Activated naive CD4-positive, alpha-beta T cell treated with anti-CD3 and anti-CD28 coated beads, Interleukin-2, amount 50 U/mL, for 16 hours (primary cell): Measurements from ENCODE around the gene GALT.
"Not testable (repeated sequence)": the region's sequence is repeated elsewhere in the genome, so short reads cannot be mapped to it uniquely, and the experiment has no call there.

Source experiments
- DNase-seq: peaks from one replicate; pipeline ENCODE4 v3.0.0-alpha.2; 2020

Gene GALT

DNA sequence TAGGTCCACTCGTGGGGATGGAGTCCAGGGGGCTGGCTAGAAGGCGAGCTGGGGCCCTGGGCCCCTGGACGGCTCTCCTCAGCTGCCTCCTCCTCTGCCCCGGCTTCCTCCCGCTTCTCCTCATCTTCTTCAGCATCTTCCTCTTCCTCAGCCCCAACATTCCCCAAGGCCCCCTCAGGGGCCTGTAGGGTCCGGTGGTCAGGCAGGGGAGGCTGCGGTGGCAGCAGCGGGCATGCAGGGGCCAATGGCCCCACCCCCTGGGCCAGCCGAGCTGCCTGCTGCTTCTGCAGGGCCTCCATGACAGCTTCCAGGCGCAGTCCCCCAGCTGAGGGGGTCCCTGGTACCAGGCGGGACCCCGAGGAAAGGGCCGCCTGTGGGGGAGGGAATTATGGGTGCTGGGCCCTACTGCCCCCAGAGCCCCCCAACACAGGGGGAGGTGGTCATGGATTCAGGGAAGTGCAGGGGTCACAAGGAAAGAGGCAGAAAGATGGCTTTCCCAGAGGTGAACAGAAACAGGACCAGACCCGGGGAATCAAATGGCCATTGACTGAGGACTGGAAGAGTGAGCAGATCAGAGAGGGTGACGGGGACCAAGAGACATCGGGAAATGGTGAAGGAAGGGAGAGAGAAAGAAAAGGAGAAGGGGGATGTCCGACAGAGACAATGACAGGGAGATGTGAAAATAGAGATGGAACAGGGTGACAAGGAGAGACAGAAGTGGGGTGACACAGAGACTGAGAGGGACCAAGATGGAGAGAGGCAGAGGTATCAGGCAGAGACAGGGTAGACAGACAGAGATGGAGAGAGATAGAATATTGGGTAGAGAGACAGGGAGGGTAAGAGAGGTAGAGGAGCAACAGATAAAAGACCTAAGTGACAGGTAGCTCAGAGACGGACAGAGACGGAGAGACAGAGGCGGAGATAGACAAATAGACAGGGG lies 18.5 kb upstream of the GALT start:
- no peak for DNase-seq

DNA sequence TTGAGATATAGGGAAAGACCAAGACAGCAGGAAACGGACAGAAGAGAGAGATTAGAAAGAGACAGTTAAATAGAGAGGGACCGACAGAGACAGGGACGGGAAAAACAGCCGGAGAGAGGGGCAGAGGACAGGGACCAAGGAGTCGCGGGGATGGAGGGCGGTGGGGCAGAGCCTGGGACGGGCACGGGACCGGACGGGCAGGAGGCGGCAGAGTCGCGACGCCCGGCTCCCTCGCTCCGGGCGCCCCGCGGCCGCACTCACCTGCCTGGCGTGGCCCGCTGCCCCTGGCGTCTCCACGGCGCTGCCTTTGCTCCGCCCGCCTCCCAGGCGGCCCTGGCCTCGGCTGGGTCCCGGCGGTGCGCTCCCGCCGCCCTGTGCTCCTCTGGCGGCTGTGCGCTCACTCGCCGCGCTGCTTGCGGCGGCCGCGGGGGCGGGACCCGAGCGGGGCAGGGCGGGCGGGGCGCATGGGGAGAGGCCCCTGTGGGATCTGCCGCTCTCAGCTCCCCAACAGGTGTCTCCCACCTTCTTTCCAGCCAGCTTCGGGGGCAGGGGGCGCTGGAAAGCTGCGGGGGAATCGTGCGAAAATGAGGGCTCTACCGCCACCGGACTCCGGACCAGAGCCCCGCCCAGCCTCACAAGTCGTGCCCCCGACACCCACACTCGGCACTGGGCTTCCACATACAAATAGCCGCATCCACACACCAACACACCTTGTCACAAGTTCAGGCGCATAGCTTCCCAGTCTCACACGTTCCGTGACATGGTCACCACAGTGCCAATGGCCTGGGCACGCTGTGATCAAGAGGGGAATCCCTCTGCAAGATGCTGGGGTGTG lies 17.6 kb upstream of the GALT start, which contains the start of gene ARID3C:
ARID3C (minus strand) TSS at position 411 of the 835 bp plus-strand sequence. CDS start 1,052 bp downstream, outside the sequence.
- peak; percentile 63 for DNase-seq

DNA sequence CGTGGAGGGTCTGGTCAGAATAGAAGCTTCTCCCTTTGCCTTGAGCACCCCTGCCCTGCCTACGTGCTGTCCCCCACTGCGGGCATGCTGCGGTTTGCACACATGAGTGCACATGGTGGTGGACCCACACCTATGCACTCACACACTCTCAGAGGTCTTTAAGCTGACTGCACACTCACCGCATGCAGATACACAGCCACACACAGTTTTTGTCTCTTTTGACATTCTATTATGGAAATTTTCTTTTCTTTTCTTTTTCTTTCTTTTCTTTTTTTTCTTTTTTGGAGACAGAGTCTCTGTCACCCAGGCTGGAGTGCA lies 17.0 kb upstream of the GALT start:
- no peak for DNase-seq

- DNase-seq = no peak
Measured at GRCh38 chr9:34630402-34631154, 15.9 kb upstream of the GALT start.

- DNase-seq = no peak
Measured at GRCh38 chr9:34633166-34633565, 13.3 kb upstream of the GALT start.

GRCh38 chr9:34633851-34634550 lies 12.5 kb upstream of the GALT start:
- DNase-seq = peak; percentile 76

DNA sequence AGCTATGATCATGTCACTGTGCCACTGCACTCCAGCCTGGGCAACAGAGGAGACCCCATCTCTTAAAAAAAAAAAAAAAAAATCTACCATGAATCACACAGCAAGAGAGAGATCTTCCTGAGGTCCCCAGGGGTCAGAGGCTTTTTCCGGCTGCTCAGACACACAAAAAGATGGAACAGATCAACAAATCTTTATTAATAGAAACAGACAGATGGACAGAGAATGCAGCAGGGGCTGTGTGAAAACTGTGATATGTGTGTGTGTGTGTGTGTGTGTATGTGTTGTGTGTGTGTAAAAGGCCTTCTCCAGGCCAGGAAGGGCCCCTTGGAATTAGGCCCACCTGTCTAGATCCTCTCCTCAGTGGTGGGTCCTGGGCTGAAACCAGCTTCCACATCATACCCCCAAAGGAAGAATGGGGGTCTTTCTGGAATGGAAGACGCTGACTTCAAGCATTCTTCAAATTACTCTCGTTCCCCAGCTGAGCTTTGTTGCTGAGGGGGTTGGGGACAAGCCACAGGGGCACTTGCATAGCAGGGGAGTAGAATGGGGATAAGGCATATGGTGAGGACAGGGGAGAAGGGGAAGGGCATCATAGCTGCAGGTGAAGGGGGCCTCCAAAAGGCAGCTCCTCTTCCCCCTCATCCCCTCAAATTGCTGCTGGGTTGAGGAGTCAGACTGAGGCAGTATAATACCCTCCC lies 11.8 kb upstream of the GALT start:
- DNase-seq = no peak

DNA sequence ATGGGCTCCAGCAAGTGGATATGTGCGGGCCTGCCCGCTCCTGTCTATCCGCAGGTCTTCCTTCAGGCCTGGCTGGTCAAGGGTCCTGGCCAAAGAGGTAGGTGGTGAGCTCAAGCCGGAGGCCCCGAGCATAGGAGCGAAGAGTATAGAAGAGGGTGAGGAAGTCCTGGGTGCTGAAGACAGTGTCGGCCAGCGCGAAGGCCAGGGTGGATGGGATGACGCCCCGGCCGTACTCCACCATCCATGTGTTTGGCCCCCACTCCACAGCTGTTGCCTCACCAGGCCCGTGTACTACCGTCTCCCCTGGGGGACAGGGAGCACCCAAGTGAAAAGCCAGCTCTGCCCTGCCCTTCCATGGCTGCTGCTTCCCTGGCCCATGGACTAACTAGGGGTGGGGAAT lies 10.9 kb upstream of the GALT start:
- DNase-seq = no peak

GRCh38 chr9:34636791-34637355 lies 9.6 kb upstream of the GALT start:
- DNase-seq = peak; percentile 55

DNA sequence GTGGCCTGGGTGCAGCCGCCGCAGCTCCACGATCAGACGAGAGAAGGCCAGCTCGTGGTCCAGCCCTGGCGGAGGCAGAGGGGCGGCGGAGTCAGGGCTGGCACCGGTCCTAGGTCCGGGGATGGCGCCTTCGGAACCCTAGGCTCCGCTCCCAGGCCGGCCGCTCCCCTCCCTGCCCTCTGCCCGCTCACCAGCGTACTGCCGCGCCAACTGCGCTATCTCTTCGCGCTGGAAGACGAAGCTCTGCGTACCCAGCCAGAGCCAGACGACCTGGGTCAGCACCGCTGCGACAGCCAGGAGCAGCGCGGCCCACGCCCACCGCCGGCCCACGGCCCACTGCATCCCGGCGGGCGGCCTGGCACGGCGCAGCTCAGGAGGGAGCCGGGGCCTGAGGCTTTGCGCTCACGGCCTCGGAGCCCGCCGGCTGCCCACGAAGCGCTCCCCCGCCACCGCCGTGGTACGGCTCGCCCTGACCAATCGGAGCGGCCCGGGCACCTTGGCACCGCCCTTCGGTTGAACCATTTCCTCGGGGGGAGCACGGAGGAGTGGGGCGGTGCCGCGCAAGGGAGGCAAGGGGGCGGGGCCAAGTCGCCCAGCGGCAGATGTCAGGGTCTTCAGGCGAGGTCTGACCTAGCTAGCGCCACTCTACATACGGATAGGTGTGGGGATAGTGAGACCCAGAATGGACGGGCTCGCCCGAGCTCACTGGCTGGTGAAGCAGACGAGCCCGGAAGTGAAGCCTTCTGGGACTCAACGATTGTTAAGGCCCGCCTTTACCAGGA lies 8.9 kb upstream of the GALT start, which contains the start of gene SIGMAR1:
SIGMAR1 (minus strand) TSS at position 432 of the 782 bp plus-strand sequence; CDS start at position 342, 90 bp downstream.
- peak; percentile 94 for DNase-seq

GRCh38 chr9:34638138-34638445 lies 8.4 kb upstream of the GALT start:
- no peak for DNase-seq

DNA sequence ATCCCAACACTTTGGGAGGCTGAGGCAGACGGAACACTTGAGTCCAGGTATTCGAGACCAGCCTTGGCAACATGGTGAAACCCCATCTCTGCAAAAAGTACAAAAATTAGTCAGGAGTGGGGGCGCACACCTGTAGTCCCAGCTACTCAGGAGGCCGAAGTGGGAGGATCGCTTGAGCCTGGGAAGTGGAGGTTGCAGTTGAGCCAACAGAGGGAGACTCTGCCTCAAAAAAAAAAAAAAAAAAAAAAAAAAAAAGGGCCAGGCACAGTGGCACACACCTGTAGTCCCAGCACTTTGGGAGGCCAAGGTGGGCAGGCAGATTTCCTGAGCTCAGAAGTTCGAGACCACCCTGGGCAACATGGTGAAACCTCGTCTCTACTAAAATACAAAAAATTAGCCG lies 7.2 kb upstream of the GALT start:
- not testable (repeated sequence) for DNase-seq

DNA sequence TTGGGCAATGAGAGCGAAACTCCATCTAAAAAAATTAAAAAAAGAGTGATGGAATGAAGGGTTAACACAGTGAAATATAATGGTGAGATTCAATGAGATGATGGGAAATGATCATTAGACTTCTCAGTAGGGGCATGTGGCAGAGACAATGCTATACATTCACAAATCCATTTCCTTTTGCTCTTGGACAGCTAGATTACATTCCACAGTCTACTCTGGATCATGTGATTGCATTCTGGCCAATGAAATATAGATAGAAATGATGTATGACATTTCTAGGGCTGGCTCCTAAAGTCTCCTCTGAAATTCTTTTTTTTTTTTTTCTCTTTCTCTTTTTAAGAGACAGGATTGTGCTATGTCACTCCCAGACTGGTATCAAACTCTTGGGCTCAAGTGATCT lies 3.8 kb upstream of the GALT start:
- no peak for DNase-seq

- no peak for DNase-seq
Measured at GRCh38 chr9:34644766-34645314, 1.6 kb upstream of the GALT start.

- DNase-seq = no peak
Measured at GRCh38 chr9:34647084-34647403, 569 bp downstream of the GALT start.

GRCh38 chr9:34647651-34648050 lies 1.2 kb downstream of the GALT start:
- no peak for DNase-seq

DNA sequence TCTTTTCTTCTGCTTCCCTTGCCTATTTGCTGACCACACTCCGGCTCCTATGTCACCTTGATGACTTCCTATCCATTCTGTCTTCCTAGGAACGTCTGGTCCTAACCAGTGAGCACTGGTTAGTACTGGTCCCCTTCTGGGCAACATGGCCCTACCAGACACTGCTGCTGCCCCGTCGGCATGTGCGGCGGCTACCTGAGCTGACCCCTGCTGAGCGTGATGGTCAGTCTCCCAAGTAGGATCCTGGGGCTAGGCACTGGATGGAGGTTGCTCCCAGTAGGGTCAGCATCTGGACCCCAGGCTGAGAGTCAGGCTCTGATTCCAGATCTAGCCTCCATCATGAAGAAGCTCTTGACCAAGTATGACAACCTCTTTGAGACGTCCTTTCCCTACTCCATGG lies 2.2 kb downstream of the GALT start:
- no peak for DNase-seq

GRCh38 chr9:34650816-34651215 lies 4.3 kb downstream of the GALT start:
- no peak for DNase-seq

DNA sequence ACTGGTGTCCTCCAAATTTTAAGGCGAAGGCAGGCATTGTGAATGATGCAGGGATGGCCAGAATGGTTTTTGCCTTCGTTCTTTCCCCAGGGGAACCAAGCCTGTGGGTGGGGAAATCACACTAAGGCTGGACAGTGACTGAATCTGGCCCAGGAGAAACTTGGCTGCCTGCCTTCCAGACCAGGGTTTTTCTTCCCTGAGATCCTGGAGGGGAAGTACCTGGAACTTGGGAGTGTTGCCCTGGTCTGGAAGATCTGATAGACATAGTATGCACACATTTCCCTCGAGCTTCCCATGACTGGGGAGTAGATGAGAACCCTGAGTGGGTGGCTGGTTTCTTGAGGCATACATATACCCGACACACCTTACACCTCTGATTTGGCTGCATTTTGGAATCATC lies 4.8 kb downstream of the GALT start:
- DNase-seq = no peak

- peak; percentile 62 for DNase-seq
Measured at GRCh38 chr9:34651876-34652601, 5.6 kb downstream of the GALT start, which contains the start of gene IL11RA. Gene IL11RA, plus strand, starts transcription at chr9:34652185. Its CDS starts 3,033 bp downstream, at chr9:34655218.
